Ovary (tissue), 9 donors: Measurements from ENCODE around the gene MBD3. TPM values are rescaled to one million over a fixed set of nuclear protein-coding genes. Genes with fewer than 3 reads are reported as not detected.

Experiments used
- DNase-seq, 5 donors: peaks; one replicate each; pipeline ENCODE4 v3.0.0-alpha.2; 2019 to 2020
- H3K27ac ChIP-seq, 2 donors: fragments of 200-600 bp; one replicate each; pipeline versions ENCODE4 v1.5.1 to v1.8.0; 2019 to 2022
- H3K27me3 ChIP-seq: fragments of 200-600 bp; one replicate; pipeline ENCODE4 v1.8.0; 2022
- H3K36me3 ChIP-seq: fragments of 200-600 bp; sonication (generic); one replicate; pipeline ENCODE4 v1.5.1; 2019
- H3K4me1 ChIP-seq: one replicate; pipeline ENCODE4 v1.8.1; 2013; ENCODE audit warnings: mild to moderate bottlenecking, moderate library complexity; ENCODE audit not compliant: insufficient read depth
- H3K4me3 ChIP-seq: fragments of 200-600 bp; sonication (generic); one replicate; pipeline ENCODE4 v1.5.1; 2017
- H3K9me3 ChIP-seq, 2 donors: fragments of 200-600 bp in 1 of 2; sonication (generic) in 1 of 2; one replicate each; pipeline versions ENCODE4 v1.5.1 to v1.8.1; 2013 to 2019; ENCODE audit warnings: mild to moderate bottlenecking in 1 of 2, moderate library complexity in 1 of 2
- EP300 ChIP-seq: sonication (generic); formaldehyde crosslinking; IDR thresholded peaks from one replicate; pipeline ENCODE4 v1.6.1; 2017; ENCODE audit warnings: antibody characterized with exemption
- POLR2A ChIP-seq: fragments of 450-650 bp; IDR thresholded peaks from one replicate; pipeline ENCODE4 v1.6.1; 2017; ENCODE audit warnings: antibody characterized with exemption, mild to moderate bottlenecking, moderate library complexity
- WGBS, 3 donors: extraction: QIAGEN DNeasy Blood & Tissue Kit in 1 of 3; methylation state at CpG; one replicate each; pipeline versions ENCODE4 v1.1.5 to v1.1.7; 2013 to 2017; 5-methylcytosine and 5-hydroxymethylcytosine counted together
- intact Hi-C, 4 donors: fragments of 100-400 bp; cut with DNase I; formaldehyde crosslinking; loops; one replicate each; pipeline versions ENCODE4 v1.11.0 to v1.15.1; 2022 to 2023
- polyA plus RNA-seq, 2 donors: library from polyadenylated mRNA; stranded (reverse); fragments of 200-250 nt in 1 of 2; fragments of 350-450 nt in 1 of 2; fragmentation: Illumina TruSeq in 1 of 2; extraction: RNeasy Lipid Tissue Mini Kit (QIAGEN cat#74804) in 1 of 2; gene quantifications; one replicate each; pipeline ENCODE4 v1.2.3, GENCODE V29; 2013 to 2014
- total RNA-seq, 7 donors: library from RNA; depleted of rRNA in 2 of 7; stranded (reverse); fragments of >200 nt in 2 of 7; fragmentation: NEBNext Ultra II Directional in 3 of 7; extraction: Animal tissue kit (Norgen Biotek cat#: 25700) in 3 of 7; gene quantifications; one replicate each; pipeline versions ENCODE4 v1.1.0 to v1.2.4, GENCODE V29; 2016 to 2023
- TF ChIP-seq, protein P1 (sequence below), 3 donors: fragments of 450-650 bp in 2 of 3; fragments of 200-600 bp in 1 of 3; IDR thresholded peaks; one replicate each; pipeline versions ENCODE4 v1.5.1 to v1.8.0; 2016 to 2022; ENCODE audit warnings: antibody characterized with exemption in 3 of 3, mild to moderate bottlenecking in 1 of 3
- donor health status: DM: no; HTN: no; CAD: no; lungs with moderate emphysema.
- donor health status: DM: no; HTN: no; CAD: no.
- donor health status: Bipolar disorder and iron deficiency.
- donor health status: DM: yes; HTN: yes; CAD: no.
- donor health status: DM: no; HTN: no; CAD: no.
- donor health status: DM: yes; HTN: yes; CAD: no.

Gene MBD3
- total and polyA plus RNA-seq, 9 donors = 2.1 to 94.7 (median 74.3) TPM

DNA sequence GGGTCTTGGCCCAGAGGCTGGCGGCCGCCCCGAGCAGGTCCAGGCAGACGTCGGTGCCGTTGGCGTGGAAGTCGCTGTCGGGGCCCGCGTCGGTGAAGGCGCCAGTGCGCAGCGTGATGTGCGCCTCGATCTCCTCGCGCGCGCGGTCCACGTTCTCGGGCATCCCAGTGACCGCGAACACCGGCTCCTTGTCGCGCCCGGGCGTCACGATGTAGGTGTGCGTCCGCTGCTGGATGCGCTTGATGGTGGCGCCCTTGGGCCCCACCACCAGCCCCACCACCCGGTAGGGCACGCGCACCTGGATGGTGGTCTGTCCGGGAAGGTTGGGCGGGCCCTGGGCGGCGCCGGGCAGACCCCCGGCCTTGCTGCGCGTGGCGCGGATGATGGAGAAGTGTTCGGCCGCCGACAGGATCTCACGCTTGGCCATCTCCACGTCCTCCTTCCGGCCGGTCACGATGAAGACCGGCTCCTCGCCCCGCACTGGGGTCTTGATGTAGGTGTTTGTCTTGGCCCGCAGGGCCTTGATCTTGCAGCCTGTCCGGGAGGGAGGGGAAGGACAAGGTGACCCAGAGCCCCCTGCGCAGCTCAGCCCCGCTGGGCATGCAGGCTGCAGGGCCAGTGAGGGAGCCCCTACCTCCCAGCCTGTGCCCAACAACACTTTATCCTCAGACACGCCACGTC is 36.1 kb downstream of the MBD3 start:
- 94 to 95% (median 95%) methylated on average over 65 to 66 of the region's 66 CpGs for WGBS, 3 donors
- H3K27me3 ChIP-seq = no peaks in the 10 kb centered on the region
- no peaks in the 10 kb centered on the region for H3K4me1 ChIP-seq
- TF ChIP-seq EP300 (no peak), POLR2A (no peak)
- TF ChIP-seq, protein P1, sequence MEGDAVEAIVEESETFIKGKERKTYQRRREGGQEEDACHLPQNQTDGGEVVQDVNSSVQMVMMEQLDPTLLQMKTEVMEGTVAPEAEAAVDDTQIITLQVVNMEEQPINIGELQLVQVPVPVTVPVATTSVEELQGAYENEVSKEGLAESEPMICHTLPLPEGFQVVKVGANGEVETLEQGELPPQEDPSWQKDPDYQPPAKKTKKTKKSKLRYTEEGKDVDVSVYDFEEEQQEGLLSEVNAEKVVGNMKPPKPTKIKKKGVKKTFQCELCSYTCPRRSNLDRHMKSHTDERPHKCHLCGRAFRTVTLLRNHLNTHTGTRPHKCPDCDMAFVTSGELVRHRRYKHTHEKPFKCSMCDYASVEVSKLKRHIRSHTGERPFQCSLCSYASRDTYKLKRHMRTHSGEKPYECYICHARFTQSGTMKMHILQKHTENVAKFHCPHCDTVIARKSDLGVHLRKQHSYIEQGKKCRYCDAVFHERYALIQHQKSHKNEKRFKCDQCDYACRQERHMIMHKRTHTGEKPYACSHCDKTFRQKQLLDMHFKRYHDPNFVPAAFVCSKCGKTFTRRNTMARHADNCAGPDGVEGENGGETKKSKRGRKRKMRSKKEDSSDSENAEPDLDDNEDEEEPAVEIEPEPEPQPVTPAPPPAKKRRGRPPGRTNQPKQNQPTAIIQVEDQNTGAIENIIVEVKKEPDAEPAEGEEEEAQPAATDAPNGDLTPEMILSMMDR (IDR thresholded peaks at IDR 0.05) = no peak
- intact Hi-C loops = loop anchor here in 3 of 4 donors (10.0 kb wide), 3 partner anchors 98 to 208 kb away; partner anchors contain the start of gene TCF3 (in 1 of the 3)
- DNase-seq = no peak
- H3K27ac ChIP-seq = no peak overlapping the region
- H3K4me3 ChIP-seq = no peak overlapping the region
- H3K9me3 ChIP-seq = no peaks in the 10 kb centered on the region
- no peaks in the 10 kb centered on the region for H3K36me3 ChIP-seq

DNA sequence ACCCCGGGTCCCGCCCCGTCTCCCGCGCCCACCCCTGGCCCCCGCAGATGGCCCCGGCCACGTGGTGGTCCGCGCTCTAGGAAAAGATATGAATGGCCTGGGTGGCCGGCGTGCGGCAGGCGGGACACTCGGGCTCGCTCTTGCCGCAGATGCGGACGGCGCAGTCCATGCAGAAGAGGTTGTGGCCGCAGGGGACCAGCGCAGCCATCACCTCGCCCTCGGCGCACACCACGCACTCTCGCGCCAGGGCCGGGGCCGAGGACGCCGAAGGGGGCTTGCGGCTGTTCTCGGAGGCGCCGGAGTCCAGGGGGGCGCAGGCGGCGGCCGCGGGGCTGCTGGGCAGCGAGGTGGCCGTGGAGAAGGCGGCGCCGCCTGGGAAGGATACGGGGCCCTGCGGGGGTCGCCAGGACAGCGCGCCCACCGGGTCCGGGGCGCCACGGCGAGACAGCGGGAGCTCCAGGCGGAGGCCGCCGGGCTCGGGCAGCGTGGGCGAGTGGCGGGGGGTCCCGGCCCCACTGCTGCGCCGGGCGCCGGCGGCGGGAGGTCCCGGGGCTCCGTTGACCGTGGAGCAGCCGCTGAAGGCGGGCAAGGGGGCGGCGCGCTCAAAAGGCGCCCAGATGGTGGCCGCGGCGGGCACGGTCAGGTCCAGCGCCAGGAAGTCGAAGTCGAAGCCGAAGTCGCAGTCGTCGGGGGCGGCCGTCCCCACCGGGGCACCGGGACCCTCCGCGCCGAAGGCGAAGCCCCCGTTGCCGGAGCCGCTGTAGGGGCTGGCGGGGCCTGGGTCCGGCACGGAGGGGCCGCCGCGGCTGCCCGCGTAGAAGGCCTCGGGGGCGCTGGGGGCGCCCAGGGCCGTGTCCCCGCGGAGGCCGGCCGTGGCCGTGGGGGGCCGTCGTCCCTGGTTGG is 36.9 kb downstream of the MBD3 start:
- H3K27me3 ChIP-seq = no peaks in the 10 kb centered on the region
- no peaks in the 10 kb centered on the region for H3K4me1 ChIP-seq

DNA sequence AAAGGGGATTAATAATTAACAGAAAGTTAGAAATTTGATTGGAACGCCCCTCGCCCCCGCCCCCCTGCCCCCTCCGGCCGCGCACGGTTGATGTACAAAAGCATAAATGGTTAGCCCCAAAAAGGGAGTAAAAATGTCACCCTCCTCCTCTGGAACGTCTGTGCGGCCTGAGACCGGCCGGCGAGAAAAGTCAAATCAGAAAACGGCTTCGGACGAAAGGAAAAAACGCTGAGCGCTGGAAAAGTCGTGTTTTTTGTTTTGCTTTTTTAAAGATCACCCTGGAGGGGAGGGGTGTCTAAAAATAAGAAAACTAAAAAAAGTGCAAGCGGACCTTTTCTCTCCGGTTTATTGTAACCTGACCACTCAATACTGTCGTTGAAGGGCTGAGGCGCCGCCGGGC is 37.7 kb downstream of the MBD3 start:
- DNase-seq = no peak
- Histone ChIP-seq H3K36me3 (no peaks in the 10 kb centered on the region), H3K4me3 (no peak overlapping the region), H3K4me1 (no peaks in the 10 kb centered on the region), H3K27me3 (no peaks in the 10 kb centered on the region), H3K9me3 (no peaks in the 10 kb centered on the region), H3K27ac (no peak overlapping the region)
- TF ChIP-seq, protein P1 (IDR thresholded peaks at IDR 0.05) = no peak
- TF ChIP-seq EP300 = no peak
- TF ChIP-seq POLR2A = no peak
- 77 to 87% (median 78%) methylated on average over 24 of the region's 24 CpGs for WGBS, 3 donors
- intact Hi-C loops = loop anchor here in 3 of 4 donors (10.0 kb wide), 3 partner anchors 100 to 210 kb away; partner anchors contain the start of gene TCF3 (in 1 of the 3)

More for the DNA sequence above, 36.9 kb downstream of the MBD3 start:
- no peaks in the 10 kb centered on the region for H3K36me3 ChIP-seq
- H3K4me3 ChIP-seq = no peak overlapping the region
- 89 to 94% (median 91%) methylated on average over 100 to 121 of the region's 121 CpGs for WGBS, 3 donors
- intact Hi-C loops = loop anchor here in 3 of 4 donors (10.0 kb wide), 3 partner anchors 99 to 209 kb away; partner anchors contain the start of gene TCF3 (in 1 of the 3)
- DNase-seq = no peak
- no peaks in the 10 kb centered on the region for H3K9me3 ChIP-seq
- no peak overlapping the region for H3K27ac ChIP-seq
- no peak for TF ChIP-seq POLR2A
- TF ChIP-seq, protein P1 (IDR thresholded peaks at IDR 0.05) = no peak
- TF ChIP-seq EP300 = no peak

DNA sequence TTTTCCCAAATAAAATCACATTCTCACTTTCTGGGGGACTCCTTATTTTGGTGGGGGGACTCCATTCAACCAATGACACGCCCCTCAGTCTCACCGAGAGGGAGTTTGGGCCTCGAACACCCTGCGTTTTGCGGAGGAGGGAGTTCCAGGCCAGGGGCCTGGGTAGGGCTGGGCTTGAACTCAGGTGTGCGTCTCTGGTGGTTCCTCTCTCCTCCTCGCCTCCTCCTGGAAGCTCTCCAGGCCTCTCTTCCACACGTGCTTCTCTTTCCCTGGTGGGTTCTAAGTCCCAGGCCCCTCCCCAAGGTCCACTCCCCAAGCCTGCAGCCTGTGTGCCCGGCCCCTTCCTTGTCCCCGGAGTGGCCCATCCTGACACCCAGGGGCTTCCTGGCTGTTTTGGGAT is 39.2 kb downstream of the MBD3 start:
- no peak for DNase-seq
- 76 to 78% (median 77%) methylated on average over 10 of the region's 10 CpGs for WGBS, 3 donors
- H3K36me3 ChIP-seq = no peaks in the 10 kb centered on the region
- no peak overlapping the region for H3K27ac ChIP-seq
- no peaks in the 10 kb centered on the region for H3K27me3 ChIP-seq
- intact Hi-C loops = loop anchor here in 3 of 4 donors (10.0 kb wide), 3 partner anchors 101 to 211 kb away; partner anchors contain the start of gene TCF3 (in 1 of the 3)
- H3K4me3 ChIP-seq = no peak overlapping the region
- TF ChIP-seq EP300 (no peak), POLR2A (no peak)
- TF ChIP-seq, protein P1 (IDR thresholded peaks at IDR 0.05) = no peak
- no peaks in the 10 kb centered on the region for H3K9me3 ChIP-seq
- no peaks in the 10 kb centered on the region for H3K4me1 ChIP-seq
